GM12878 (cell line): ENCODE results near the gene DMRTA2.

Experiments used
- ATF7 ChIP-seq: fragments of 450-650 bp; IDR thresholded peaks from 2 replicates; pipeline ENCODE4 v1.6.1; 2016; ENCODE audit warnings: low read depth, mild to moderate bottlenecking
- BMI1 ChIP-seq: fragments of 450-650 bp; IDR thresholded peaks from 2 replicates; pipeline ENCODE4 v1.6.1; 2016; ENCODE audit warnings: mild to moderate bottlenecking, moderate library complexity, borderline replicate concordance
- HCFC1 ChIP-seq: fragments of 150-350 bp; IDR thresholded peaks from 2 replicates; pipeline ENCODE4 v1.6.1; 2014; ENCODE audit warnings: low read length
- HDAC2 ChIP-seq: fragments of 200-600 bp; sonication (generic); IDR thresholded peaks from 2 replicates; pipeline ENCODE4 v1.6.1; 2017
- HDGF ChIP-seq: fragments of 450-650 bp; IDR thresholded peaks from 2 replicates; pipeline ENCODE4 v1.6.1; 2016; ENCODE audit warnings: antibody characterized with exemption
- NR2C2 ChIP-seq: IDR thresholded peaks from 2 replicates; pipeline ENCODE4 v1.6.1; 2011; ENCODE audit warnings: borderline replicate concordance, low read depth; ENCODE audit not compliant: control insufficient read depth, insufficient read length
- POLR2AphosphoS2 ChIP-seq: IDR thresholded peaks from 2 replicates; pipeline ENCODE4 v1.6.1; 2011; ENCODE audit warnings: low read depth, mild to moderate bottlenecking, low read length, improper control_type of control experiment, moderate library complexity
- POLR2AphosphoS5 ChIP-seq: IDR thresholded peaks from 2 replicates; pipeline ENCODE4 v1.6.1; 2011; ENCODE audit warnings: mild to moderate bottlenecking, low read length, inconsistent platforms
- RAD21 ChIP-seq: IDR thresholded peaks from 2 replicates; pipeline ENCODE4 v1.6.1; 2011; ENCODE audit warnings: mild to moderate bottlenecking, low read depth, low read length, moderate library complexity; ENCODE audit not compliant: insufficient read depth
- ZNF274 ChIP-seq: IDR thresholded peaks from one replicate; pipeline ENCODE4 v1.8.0; 2011; ENCODE audit not compliant: insufficient read length, insufficient read depth

DNA sequence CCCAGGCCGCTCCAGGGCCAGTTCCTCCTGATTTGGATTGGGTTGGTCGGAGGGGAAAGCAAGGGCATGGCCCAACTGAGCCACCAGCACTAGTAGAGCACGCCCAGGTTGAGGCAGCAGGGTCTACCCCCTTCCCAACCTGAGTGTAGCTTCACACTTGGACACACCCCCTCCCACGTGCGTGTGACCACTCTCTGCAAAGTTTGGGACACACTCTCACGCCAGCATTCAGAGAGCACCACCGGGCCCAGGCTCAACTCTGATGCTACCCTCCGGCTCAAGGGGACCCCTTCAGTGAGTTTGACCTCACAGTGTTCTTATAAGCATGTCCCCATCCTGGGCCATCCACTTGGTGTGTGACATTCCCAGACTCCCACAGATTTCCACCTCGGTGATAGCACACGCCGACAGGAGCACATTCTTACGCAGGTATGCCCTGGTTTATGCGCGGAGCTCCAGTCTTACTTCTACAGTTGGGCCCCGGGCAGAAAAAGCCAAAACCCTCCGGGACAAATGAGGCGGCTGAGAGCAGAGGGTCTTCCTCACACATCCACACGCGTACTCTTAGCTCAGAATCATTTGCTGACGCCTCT, 3.0 kb upstream of the DMRTA2 start:
- TF ChIP-seq POLR2AphosphoS5 (no peak), BMI1 (no peak), HCFC1 (no peak), NR2C2 (no peak), RAD21 (no peak), ZNF274 (no peak), HDGF (no peak), ATF7 (no peak), HDAC2 (no peak), POLR2AphosphoS2 (no peak)
